Activated T-helper 17 cell treated with anti-CD3 and anti-CD28 coated beads, Interleukin-2, amount 50 U/mL, for 72 hours (primary cell): ENCODE measurements around the gene RCOR1. TPM values are rescaled to one million over a fixed set of nuclear protein-coding genes. Genes with fewer than 3 reads are reported as not detected.
"Not testable (repeated sequence)": the region's sequence is repeated elsewhere in the genome, so short reads cannot be mapped to it uniquely, and the experiment has no call there.

Experiments
- ATAC-seq: fragments of 150-1000 bp; cut with Tn5 transposase; replicated peaks from 2 replicates; pipeline ENCODE4 v1.10.0; 2021; ENCODE audit warnings: mild to moderate bottlenecking, moderate library complexity
- H3K27ac Mint-ChIP-seq: one replicate; pipeline ENCODE4 v1.8.0; 2022; ENCODE audit warnings: mixed read lengths
- H3K27me3 Mint-ChIP-seq: one replicate; pipeline ENCODE4 v1.8.0; 2022; ENCODE audit warnings: mixed read lengths
- H3K36me3 Mint-ChIP-seq: one replicate; pipeline ENCODE4 v1.8.0; 2022; ENCODE audit warnings: low read depth, mild to moderate bottlenecking, mixed read lengths
- H3K4me1 Mint-ChIP-seq: one replicate; pipeline ENCODE4 v1.8.0; 2022; ENCODE audit warnings: mixed read lengths
- H3K4me3 Mint-ChIP-seq: one replicate; pipeline ENCODE4 v1.8.0; 2022; ENCODE audit warnings: mild to moderate bottlenecking, mixed read lengths
- H3K9me3 Mint-ChIP-seq: one replicate; pipeline ENCODE4 v1.8.0; 2022; ENCODE audit warnings: mixed read lengths
- total RNA-seq, 2 donors: library from RNA; stranded (reverse); gene quantifications; one replicate each; pipeline ENCODE4 v1.2.3, GENCODE V29; 2022

RCOR1 gene
- total RNA-seq, 2 donors from 2014 or later: 16.4 to 23.6 TPM

DNA sequence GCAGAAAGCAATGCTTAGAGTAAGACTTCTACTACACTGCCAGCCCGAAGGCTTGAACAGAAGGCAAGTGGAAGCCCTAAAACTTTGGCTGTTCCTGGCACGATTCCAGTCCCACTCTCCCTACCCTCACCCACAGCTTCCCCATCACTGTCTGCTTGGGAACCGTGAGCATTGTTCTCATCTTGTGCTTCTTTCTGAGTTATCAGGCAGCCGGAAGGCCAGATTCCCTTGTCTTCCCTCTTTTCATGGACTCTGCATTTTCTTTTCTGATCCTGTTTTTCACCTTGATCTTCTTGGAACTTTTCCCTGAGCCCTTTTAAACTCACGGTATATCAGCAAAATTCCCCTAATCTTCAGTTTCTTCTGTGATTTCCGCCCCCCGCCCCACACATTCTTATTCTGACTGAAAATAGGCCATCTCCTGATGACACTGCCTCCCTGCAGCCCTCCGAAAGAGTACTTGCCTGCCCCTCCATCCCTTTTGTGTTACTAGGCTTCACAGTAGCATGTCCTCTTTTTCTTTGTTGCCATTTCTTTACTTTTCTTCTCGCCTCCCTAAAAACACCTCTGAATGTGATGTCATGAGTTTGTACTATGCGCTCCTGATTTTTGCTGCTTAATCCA lies 29.9 kb downstream of the RCOR1 start:
- Mint-ChIP-seq H3K4me1 (peaks cover 52% of the 10 kb centered on the region), H3K9me3 (no peaks in the 10 kb centered on the region), H3K27me3 (no peaks in the 10 kb centered on the region), H3K27ac (peak overlapping the region; percentile 76), H3K36me3 (peaks cover 13% of the 10 kb centered on the region), H3K4me3 (peak overlapping the region; percentile 70)
- peak; percentile 78 for ATAC-seq

DNA sequence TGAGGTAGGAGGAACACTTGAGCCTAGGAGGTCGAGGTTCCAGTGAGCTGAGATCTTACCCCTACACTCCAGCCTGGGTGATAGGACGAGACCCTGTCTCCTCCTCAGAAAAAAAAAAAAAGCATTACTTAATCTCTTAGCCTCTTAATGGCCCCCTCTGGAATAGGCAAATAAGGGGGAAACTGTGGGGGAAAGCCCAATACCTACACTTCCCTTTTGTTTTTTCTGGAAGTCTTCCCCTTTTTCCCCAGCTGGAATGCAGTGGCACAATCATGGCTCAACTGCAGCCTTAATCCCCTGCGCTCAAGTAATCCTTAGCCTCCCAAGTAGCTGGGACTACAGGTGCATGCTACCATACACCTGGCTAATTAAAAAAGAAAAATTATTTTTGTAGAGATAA lies 32.2 kb downstream of the RCOR1 start:
- Mint-ChIP-seq H3K4me1 (peaks cover 46% of the 10 kb centered on the region), H3K27ac (no peak overlapping the region), H3K9me3 (no peaks in the 10 kb centered on the region), H3K27me3 (no peaks in the 10 kb centered on the region), H3K4me3 (no peak overlapping the region), H3K36me3 (peaks cover 13% of the 10 kb centered on the region)
- ATAC-seq: no peak

DNA sequence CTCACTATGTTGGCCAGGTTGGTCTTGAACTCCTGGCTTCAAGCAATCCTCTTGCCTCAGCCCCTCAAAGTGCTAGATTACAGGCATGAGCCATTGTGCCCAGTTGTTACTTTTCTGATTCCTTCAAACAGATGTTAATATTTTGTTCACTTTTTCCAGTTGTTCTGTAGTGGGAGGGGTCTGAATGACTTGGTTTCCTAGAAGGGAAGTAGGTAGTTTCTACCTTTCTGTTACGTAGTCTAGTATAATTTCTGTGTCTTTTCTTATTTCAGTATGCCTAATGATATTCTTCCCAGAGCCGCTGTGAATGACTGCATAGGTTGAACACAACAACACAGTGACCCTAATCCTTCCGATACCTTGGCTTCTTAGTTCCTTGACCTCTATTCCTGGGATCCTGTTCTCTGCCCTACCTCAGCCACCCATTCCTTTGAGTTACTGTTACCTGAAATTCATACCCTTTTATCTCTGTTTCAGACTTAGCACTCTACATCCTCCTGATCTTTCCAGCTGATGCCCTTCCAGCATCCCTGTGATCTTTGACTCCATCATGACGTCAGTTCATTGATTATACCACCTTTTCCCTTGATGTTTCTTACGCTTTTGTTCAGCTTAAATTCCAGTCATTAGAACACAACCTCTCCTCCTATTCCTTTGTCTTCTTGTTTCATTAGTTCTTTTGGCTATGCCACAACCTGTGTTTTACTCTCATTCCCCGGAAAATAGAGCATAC lies 33.3 kb downstream of the RCOR1 start:
- H3K27me3 Mint-ChIP-seq: no peaks in the 10 kb centered on the region
- H3K27ac Mint-ChIP-seq: peak overlapping the region; percentile 2
- ATAC-seq: peak; percentile 78
- peaks cover 39% of the 10 kb centered on the region for H3K4me1 Mint-ChIP-seq
- H3K9me3 Mint-ChIP-seq: no peaks in the 10 kb centered on the region
- H3K36me3 Mint-ChIP-seq: peaks cover 13% of the 10 kb centered on the region
- H3K4me3 Mint-ChIP-seq: peak overlapping the region; percentile 14

DNA sequence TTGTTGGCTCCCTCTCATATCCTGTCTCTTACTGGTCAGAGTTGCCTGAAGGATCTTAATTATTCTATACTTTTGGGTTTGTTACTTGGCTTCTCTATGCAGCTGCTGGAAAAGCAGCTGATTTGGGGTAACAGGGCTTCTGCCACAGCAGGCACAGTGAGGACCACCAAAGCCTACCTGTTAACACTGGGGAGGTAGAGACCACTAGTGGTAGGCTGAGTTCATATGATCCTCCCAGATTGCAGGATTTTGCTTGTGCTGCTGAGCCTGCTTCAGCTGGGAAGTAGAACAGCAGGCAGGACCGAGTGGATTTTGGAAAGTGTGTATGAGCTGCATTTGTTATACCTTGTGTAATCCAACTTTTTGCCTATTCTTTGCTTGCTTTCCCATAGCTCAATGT lies 34.1 kb downstream of the RCOR1 start:
- Mint-ChIP-seq H3K4me1 (peaks cover 34% of the 10 kb centered on the region), H3K27me3 (no peaks in the 10 kb centered on the region), H3K9me3 (no peaks in the 10 kb centered on the region), H3K4me3 (no peak overlapping the region), H3K27ac (peak overlapping the region; percentile 2), H3K36me3 (peaks cover 5% of the 10 kb centered on the region)
- ATAC-seq: no peak

- no peaks in the 10 kb centered on the region for H3K27me3 Mint-ChIP-seq
- H3K36me3 Mint-ChIP-seq: peaks cover 5% of the 10 kb centered on the region
- no peak overlapping the region for H3K4me3 Mint-ChIP-seq
- H3K27ac Mint-ChIP-seq: no peak overlapping the region
- no peaks in the 10 kb centered on the region for H3K9me3 Mint-ChIP-seq
- no peak for ATAC-seq
- peaks cover 31% of the 10 kb centered on the region for H3K4me1 Mint-ChIP-seq
Measured at GRCh38 chr14:102629011-102629444, 36.6 kb downstream of the RCOR1 start.

DNA sequence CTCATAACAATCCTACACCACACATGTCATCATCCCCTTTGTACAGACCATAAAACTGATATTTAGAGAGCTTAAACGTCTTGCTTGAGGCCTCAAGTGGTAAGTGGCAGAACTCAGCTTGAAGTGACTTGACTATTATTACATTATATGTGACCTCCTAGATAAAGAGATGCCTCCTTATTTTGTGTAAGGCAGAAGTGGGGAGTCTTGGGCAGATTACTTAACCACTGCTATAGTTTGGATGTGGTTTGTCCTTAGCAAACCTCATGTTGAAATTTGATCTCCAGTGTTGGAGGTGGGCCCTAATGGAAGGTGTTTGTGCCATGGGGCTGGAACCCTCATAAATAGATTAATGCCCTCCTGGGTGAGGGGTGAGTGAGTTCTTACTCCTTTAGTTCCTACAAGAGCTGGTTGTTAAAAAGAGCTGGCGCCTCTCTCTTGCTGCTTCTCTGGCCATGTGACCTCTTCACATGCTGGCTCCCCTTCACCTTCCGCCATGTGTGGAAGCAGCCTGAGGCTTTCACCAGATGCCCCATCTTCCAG lies 37.4 kb downstream of the RCOR1 start:
- no peak overlapping the region for H3K4me3 Mint-ChIP-seq
- H3K27ac Mint-ChIP-seq: peak overlapping the region; percentile 14
- ATAC-seq: no peak
- no peaks in the 10 kb centered on the region for H3K27me3 Mint-ChIP-seq
- H3K36me3 Mint-ChIP-seq: peaks cover 5% of the 10 kb centered on the region
- peaks cover 36% of the 10 kb centered on the region for H3K4me1 Mint-ChIP-seq
- H3K9me3 Mint-ChIP-seq: no peaks in the 10 kb centered on the region

GRCh38 chr14:102630405-102630804 lies 38.0 kb downstream of the RCOR1 start:
- H3K4me1 Mint-ChIP-seq: peaks cover 36% of the 10 kb centered on the region
- no peak overlapping the region for H3K4me3 Mint-ChIP-seq
- peaks cover 5% of the 10 kb centered on the region for H3K36me3 Mint-ChIP-seq
- peak overlapping the region; percentile 14 for H3K27ac Mint-ChIP-seq
- no peaks in the 10 kb centered on the region for H3K27me3 Mint-ChIP-seq
- no peak for ATAC-seq
- no peaks in the 10 kb centered on the region for H3K9me3 Mint-ChIP-seq

GRCh38 chr14:102630881-102631280 lies 38.4 kb downstream of the RCOR1 start:
- H3K4me3 Mint-ChIP-seq: no peak overlapping the region
- ATAC-seq: no peak
- H3K27ac Mint-ChIP-seq: no peak overlapping the region
- no peaks in the 10 kb centered on the region for H3K9me3 Mint-ChIP-seq
- H3K27me3 Mint-ChIP-seq: no peaks in the 10 kb centered on the region
- H3K36me3 Mint-ChIP-seq: peaks cover 5% of the 10 kb centered on the region
- H3K4me1 Mint-ChIP-seq: peaks cover 32% of the 10 kb centered on the region

DNA sequence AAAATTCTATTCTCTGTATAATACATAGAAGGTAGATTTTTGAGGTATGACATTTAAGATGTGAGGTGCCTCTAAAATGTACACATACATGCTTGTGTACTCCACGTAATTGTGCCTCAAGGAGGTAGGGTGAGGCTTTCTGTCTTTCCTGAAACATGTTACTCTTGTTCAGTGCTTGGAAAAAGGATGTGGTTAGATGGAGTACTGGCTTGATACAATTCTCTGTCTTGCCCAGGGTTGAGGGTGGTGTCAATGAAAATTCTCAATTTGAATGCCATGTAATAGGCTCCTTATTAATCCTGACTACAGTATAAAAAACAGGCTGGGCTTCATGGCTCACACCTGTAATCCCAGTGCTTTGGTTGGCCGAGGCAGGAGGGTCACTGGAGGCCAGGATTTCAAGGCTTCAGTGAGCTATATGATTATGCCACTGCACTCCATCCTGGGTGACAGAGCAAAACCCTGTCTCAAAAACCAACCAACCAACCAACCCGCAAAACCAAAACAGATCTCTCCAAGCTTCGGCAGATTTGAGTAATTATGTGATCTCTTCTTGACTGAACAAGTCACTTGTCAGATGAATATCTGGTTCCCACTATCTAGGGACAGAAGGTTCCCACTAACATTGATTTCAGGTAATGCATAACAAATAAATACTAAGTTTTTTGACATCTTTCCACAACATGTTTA lies 41.6 kb downstream of the RCOR1 start:
- ATAC-seq: peak; percentile 97
- peak overlapping the region; percentile 13 for H3K27ac Mint-ChIP-seq
- H3K27me3 Mint-ChIP-seq: no peaks in the 10 kb centered on the region
- H3K9me3 Mint-ChIP-seq: no peaks in the 10 kb centered on the region
- H3K36me3 Mint-ChIP-seq: peaks cover 5% of the 10 kb centered on the region
- H3K4me3 Mint-ChIP-seq: peak overlapping the region; percentile 3
- peaks cover 30% of the 10 kb centered on the region for H3K4me1 Mint-ChIP-seq

- not testable (repeated sequence) for H3K9me3 Mint-ChIP-seq, H3K27ac Mint-ChIP-seq
Measured at GRCh38 chr14:102639611-102640010, 47.2 kb downstream of the RCOR1 start.

DNA sequence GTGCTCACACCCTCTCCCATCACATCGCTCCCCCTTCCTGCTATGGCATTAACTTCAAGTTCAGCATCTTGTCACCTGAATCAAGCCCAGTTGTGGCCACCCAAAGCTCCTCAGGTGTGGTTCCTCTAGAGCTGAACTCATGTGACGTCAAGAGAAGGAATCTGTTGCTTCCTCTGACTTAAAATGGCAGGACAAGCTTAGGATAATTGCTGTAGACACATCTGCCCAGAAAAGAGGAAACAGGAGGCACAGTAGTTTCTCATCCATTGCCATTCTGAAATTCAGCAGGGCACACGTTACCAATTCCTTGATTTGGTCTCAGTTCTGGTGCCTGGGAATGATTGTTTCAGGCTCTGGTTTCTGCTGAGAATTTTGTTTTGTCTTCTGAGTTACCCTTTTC lies 52.1 kb downstream of the RCOR1 start:
- no peak for ATAC-seq
- peak overlapping the region; percentile 7 for H3K4me3 Mint-ChIP-seq
- peaks cover 52% of the 10 kb centered on the region for H3K4me1 Mint-ChIP-seq
- peak overlapping the region; percentile 10 for H3K27ac Mint-ChIP-seq
- no peaks in the 10 kb centered on the region for H3K27me3 Mint-ChIP-seq
- no peaks in the 10 kb centered on the region for H3K36me3 Mint-ChIP-seq
- H3K9me3 Mint-ChIP-seq: no peaks in the 10 kb centered on the region

More at GRCh38 chr14:102639611-102640010, 47.2 kb downstream of the RCOR1 start:
- not testable (repeated sequence) for H3K27me3 Mint-ChIP-seq, H3K36me3 Mint-ChIP-seq, H3K4me3 Mint-ChIP-seq, ATAC-seq
- H3K4me1 Mint-ChIP-seq: peaks cover 33% of the 10 kb centered on the region

- no peaks in the 10 kb centered on the region for H3K9me3 Mint-ChIP-seq
- H3K27me3 Mint-ChIP-seq: no peaks in the 10 kb centered on the region
- ATAC-seq: peak; percentile 74
- no peaks in the 10 kb centered on the region for H3K36me3 Mint-ChIP-seq
- peak overlapping the region; percentile 10 for H3K27ac Mint-ChIP-seq
- H3K4me1 Mint-ChIP-seq: peaks cover 55% of the 10 kb centered on the region
- H3K4me3 Mint-ChIP-seq: peak overlapping the region; percentile 7
Measured at GRCh38 chr14:102645746-102646440, 53.4 kb downstream of the RCOR1 start.

DNA sequence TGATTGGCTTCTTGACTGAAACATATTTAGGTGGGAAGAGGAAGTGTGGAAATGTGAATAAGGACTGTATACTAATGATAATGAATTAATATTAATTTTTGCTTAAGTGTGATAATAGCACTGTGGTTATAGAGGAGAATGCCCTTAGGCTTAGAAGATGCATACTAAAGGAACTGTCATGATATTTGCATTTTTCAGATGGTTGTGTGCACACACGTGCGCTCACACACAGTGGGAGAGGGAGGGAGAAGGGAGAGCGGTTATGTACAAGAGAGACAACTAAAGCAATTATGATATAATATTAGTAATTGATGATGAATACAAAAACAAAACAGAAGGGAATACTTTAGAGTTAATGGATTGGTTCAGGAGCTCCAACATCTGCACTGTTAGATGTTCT lies 54.2 kb downstream of the RCOR1 start:
- Mint-ChIP-seq H3K27me3 (no peaks in the 10 kb centered on the region), H3K36me3 (no peaks in the 10 kb centered on the region), H3K4me1 (peaks cover 54% of the 10 kb centered on the region), H3K27ac (no peak overlapping the region), H3K9me3 (no peaks in the 10 kb centered on the region), H3K4me3 (no peak overlapping the region)
- ATAC-seq: no peak

DNA sequence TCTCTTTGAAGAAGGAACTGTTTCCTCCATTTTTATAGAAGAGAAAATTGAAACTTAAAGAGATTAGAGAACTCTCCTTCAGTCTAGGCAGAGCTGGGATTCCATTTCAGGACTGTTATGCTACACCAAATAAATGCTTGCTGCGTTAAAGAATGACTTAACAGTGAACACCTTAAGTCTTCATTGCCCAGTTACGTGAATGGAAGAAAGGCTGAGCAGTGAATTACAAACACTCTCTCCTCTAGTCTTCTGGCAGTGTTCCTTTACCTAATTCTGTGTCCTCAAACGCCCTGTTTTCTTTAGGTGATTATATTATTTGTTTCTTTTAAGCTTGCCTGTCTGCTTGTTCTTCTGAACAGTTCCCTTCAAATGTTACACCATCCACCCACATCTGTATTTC lies 59.7 kb downstream of the RCOR1 start:
- Mint-ChIP-seq H3K4me1 (peaks cover 35% of the 10 kb centered on the region), H3K27me3 (no peaks in the 10 kb centered on the region), H3K36me3 (no peaks in the 10 kb centered on the region), H3K9me3 (no peaks in the 10 kb centered on the region), H3K27ac (no peak overlapping the region), H3K4me3 (no peak overlapping the region)
- ATAC-seq: no peak
